GM19035 (cell line): ENCODE measurements around the gene SDHC.
A peak's percentile ranks its signal among the peaks of the same experiment; 100 is the strongest.
"Not testable (repeated sequence)": the region's sequence is repeated elsewhere in the genome, so short reads cannot be mapped to it uniquely, and the experiment has no call there.

ENCODE experiments used
- ATAC-seq: cut with Tn5 transposase; IDR thresholded peaks from one replicate; pipeline ENCODE4 v1.9.1; 2021; ENCODE audit not compliant: unreplicated experiment

Gene SDHC

GRCh38 chr1:161381707-161382106 is 67.5 kb downstream of the SDHC start:
- ATAC-seq, result no peak

- no peak for ATAC-seq
Measured at GRCh38 chr1:161382214-161383019, 68.2 kb downstream of the SDHC start.

- no peak for ATAC-seq
Measured at GRCh38 chr1:161388639-161389038, 74.5 kb downstream of the SDHC start.

DNA sequence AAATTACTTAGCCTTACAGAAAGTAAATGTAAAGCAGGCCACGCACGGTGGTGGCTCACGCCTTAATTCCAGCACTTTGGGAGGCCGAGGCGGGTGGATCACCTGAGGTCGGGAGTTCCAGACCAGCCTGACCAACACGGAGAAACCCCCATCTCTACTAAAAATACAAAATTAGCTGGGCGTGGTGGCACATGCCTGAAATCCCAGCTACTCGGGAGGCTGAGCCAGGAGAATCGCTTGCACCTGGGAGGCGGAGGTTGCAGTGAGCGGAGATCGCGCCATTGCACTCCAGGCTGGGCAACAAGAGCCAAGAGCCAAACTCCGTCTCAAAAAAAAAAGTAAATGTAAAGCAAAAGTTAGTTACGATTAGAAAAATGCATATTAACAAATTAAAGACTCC is 75.0 kb downstream of the SDHC start:
- ATAC-seq, result not testable (repeated sequence)

- peak; percentile 87 for ATAC-seq
Measured at GRCh38 chr1:161389691-161390558, 75.7 kb downstream of the SDHC start.

GRCh38 chr1:161390559-161390858 is 76.3 kb downstream of the SDHC start:
- no peak for ATAC-seq

GRCh38 chr1:161391136-161391535 is 77.0 kb downstream of the SDHC start:
- ATAC-seq, result not testable (repeated sequence)

DNA sequence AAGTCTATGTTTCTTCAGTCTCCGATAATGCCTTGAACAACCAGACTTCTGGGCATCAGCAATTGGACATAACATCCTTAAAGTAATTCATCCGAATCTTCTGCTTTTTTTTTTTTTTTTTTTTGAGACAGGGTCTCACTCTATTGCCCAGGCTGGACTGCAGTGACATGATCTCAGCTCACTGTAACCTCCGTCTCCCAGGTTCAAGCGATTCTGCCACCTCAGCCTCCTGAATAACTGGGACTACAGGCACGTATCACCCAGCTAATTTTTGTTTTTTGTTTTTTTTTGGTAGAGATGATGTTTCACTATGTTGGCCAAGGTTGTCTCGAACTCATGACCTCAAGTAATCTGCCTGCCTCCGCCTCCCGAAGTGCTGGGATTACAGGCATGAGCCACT is 77.4 kb downstream of the SDHC start:
- ATAC-seq, result no peak

DNA sequence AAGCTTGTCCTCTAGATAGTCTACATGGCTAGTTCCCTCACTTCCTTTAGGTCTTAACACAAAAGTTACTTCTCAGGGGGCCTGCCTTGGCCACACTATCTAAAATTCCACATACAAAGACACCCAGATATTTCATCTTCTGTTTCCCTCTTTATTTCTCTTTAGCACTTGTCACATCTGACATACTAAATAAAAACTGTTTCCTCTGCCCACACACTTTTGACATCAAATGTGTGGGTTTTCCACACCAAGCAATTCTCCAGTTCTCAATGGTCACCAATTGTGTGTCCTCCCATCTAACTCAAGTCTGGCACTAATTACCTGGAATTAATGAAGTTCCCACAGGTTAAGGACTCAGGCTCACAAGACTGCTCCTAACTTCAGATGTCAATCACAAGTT is 79.0 kb downstream of the SDHC start:
- ATAC-seq, result no peak

DNA sequence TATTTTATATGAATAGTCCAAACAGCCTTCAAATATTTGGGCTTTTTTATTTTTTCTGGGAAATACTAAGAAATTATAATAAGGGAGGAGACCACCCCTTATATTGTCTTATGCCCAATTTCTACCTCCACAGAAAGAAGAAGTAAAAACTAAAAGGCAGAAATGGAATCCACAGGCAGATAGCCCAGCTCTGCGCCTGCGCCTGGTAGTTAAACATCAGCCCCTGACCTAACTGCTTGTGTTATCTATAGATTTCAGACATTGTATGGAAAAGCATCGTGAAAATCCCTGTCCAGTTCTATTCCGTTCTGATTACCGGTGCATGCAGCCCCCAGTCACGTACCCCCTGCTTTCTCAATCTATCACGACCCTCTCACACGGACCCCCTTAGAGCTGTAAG is 82.9 kb downstream of the SDHC start:
- ATAC-seq, result not testable (repeated sequence)

- no peak for ATAC-seq
Measured at GRCh38 chr1:161398900-161399256, 84.7 kb downstream of the SDHC start.

DNA sequence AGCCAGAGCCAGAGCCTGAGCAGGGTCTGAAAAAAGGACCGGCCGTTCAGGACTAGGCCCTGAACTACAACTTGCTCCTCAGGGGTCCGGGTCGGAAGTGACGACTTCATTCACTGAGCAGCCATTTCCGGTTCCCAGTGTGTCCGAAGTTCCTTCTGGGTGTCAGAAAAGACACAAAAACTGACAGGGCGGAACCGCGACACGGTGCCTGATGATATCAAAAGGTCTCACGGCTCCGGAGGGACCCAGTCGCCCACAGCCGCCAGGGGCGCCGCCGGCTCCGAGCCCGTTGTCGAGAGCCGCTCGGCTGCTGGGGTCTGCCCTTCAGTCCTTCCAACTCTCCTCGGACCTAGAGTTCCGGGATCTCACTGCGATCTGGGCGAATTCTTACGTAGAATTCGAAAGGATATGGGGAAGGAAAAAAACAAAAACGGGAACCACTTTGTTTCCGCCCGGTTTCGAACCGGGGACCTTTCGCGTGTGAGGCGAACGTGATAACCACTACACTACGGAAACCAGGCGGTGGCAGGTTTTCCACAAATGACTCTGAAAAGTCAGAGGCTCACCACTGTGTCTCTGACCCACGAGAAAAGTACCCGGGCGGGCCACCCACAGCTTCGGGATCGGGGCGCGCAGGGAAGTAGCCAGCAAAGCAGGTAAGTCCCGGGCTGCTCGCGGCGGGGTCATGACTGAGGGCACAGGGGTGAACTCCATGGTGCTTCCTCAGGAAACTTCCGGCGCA is 85.2 kb downstream of the SDHC start:
- peak; percentile 82 for ATAC-seq

DNA sequence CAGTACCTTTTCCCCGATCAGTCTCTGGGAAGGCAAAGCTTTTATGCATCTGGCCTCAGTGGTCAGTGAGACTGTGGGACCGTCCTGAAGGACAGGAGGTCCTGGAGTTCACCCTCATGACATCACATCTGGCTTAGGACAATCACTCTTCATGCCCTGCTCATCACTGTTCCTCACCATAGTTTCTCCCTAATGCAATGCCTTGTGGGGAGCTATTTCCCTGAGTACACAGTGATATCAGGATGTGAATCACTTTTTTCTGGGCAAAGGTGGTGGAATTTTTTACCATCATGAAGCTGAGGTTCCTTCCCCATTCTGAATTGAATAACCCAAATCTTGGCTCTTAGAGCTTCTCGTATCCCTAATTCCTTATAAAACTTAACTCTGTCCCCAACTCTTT is 88.3 kb downstream of the SDHC start:
- no peak for ATAC-seq

DNA sequence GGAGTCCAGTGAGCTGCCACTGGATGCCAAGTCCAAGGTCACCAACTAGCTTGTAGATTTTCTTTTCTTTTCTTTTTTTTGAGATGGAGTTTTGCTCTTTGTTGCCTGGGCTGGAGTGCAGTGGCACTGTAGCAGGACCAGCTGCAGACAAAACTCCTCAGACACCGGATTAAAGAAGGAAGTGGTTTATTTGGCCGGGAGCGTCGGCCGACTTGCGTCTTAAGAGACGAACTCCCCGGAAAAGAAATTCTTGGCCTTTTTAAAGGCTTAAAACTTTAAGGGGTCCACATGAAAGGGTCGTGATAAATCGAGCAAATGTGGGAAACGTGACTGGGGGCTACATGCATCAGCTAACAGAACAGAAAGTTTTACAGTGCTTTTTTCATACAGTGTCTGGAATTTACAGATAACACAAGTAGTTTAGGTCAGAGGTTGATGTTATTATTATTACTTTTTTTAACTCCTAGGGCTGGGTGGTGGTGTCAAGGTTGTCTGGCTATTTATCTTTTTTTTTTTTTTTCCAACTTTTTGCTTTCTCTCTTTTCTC is 89.9 kb downstream of the SDHC start:
- ATAC-seq, result no peak

DNA sequence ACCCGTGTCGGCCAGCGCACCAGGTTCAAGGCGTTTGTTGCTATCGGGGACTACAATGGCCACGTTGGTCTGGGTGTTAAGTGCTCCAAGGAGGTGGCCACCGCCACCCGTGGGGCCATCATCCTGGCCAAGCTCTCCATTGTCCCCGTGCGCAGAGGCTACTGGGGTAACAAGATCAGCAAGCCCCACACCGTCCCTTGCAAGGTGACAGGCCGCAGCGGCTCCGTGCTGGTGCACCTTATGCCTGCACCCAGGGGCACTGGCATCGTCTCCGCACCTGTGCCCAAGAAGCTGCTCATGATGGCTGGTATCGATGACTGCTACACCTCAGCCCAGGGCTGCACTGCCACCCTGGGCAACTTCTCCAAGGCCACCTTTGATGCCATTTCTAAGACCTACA is 92.4 kb downstream of the SDHC start:
- ATAC-seq, result not testable (repeated sequence)

DNA sequence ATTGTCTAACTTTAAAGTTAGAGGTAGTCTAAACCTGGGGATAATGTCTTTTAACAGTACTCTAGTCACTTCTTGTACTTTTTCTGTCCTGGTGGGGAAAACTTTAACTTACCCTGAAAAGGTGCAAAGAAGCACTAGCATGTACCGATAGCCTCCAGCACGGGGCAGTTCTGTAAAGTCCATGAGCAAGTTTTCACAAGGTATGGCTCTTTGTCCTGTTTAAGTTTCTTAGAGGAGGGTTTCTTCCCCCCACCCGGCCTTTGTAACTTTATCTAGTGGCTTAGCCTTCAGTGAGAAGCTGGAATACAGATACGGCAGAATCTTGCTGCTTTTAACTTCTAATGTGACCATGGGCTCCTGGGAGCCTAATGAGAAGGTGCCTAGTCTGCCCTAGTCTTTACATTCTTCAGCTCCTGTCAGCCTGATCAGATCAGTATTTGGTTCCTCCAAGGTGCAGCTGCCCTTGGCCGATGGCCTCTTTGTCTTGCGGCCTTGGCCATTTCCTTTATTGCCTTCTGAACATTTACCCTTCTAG is 93.3 kb downstream of the SDHC start:
- ATAC-seq, result no peak

DNA sequence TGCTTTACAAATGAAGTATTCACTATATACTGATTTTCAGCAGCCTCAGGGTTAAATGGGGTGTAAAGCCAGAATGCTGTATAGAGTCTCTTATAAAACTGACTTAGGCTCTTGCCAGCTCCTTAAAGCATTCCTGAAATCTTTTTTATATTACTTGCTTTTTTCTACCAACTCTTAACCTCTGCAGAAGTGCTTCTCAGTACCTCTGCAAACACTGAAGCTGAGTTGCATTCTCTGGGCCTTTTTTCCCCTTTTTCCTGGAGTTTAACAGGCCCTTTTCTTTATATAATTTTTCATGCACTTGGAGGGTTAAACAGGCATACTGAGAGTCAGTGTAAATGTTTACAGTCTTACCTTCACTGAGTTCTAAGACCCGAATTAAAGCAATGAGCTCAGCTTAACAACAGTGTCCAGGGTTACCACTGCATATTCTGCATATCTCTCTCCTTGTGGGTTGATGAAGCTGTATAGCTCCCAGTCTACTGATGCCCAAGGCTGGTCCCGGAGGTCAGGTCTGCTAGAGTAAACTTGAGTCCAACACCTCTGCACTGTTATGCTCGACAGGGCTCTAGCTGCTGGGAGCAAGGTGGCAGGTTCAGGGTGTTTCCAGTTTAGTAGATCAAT is 94.4 kb downstream of the SDHC start:
- ATAC-seq, result no peak

DNA sequence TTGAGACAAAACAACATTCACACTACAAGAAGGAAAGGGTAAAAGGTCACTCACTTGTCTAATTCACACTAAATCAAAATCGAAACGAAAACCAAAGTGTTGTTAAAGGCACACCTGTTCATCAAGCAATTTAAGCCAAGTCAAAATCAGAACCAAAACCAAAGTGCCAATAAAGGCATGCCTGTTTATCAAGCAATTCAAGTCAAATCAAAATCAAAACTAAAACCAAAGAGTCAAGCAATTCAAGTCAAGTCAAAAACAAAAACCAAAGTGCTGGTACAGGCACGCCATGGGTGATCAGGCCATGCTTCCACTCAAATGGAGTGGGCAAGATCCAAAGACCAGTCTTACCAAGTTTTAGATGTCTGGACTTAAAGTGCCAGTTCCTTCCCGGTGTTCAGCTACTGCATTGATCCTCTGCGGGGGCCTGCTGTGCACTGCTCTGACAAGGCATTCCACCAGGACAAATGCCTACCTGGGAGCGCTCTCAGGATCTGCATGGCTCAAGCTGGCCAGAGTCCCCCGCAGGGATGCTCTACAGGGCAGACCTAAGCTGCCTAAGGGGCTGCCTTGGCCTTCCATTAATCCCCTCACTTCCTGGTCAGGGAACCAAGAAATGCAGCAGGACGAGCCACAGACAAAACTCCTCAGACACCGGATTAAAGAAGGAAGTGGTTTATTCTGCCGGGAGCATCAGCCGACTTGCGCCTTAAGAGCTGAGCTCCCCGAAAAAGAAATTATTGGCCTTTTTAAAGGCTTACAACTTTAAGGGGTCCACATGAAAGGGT is 95.9 kb downstream of the SDHC start:
- not testable (repeated sequence) for ATAC-seq

DNA sequence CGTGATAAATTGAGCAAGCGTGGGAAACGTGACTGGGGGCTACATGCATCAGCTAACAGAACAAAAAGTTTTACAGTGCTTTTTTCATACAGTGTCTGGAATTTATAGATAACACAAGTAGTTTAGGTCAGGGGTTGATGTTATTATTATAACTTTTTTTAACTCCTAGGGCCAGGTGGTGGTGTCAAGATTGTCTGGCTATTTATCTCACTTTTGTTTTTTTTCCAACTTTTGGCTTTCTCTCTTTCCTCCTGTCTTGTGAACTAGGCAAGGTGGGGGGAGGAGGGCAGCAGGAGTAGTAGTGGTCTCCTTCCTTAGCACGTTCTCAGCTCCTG is 96.4 kb downstream of the SDHC start:
- not testable (repeated sequence) for ATAC-seq
